GM21619 (cell line): ENCODE data around the gene SWT1.

Experiments used
- ATAC-seq: cut with Tn5 transposase; IDR thresholded peaks from one replicate; pipeline ENCODE4 v1.9.1; 2021; ENCODE audit not compliant: unreplicated experiment

SWT1 gene, protein sequence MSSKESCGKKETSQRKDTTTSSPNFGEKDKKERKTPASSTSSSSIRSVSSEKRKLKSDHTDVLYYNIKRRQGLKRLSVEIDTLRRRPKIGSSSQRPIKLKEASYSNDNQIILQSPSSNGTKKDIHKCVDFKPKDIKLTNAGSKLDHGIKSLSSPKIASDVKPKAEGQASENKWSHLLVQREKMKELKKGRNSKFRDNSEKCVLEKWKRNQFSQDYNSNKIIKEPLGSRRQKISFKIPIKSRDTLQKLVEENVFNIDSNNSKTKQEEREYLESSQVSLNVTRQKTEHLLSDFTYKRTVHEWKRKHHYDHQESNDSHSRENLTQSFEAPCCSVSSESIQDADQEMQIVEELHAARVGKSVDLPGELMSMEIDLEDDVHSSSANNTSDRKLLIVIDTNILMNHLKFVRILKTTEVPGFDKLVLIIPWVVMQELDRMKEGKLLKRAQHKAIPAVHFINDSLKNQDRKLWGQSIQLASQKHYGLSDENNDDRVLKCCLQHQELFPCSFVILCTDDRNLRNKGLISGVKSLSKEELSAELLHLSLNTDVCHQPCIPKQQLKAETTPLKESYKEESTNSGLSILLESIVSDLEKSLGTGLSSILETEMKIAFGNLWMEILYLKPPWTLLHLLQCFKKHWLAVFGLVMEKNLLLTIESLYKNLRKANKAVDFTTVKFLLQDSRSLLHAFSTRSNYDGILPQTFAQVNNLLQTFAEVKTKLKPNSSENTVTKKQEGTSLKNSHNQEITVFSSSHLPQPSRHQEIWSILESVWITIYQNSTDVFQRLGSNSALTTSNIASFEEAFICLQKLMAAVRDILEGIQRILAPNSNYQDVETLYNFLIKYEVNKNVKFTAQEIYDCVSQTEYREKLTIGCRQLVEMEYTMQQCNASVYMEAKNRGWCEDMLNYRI

DNA sequence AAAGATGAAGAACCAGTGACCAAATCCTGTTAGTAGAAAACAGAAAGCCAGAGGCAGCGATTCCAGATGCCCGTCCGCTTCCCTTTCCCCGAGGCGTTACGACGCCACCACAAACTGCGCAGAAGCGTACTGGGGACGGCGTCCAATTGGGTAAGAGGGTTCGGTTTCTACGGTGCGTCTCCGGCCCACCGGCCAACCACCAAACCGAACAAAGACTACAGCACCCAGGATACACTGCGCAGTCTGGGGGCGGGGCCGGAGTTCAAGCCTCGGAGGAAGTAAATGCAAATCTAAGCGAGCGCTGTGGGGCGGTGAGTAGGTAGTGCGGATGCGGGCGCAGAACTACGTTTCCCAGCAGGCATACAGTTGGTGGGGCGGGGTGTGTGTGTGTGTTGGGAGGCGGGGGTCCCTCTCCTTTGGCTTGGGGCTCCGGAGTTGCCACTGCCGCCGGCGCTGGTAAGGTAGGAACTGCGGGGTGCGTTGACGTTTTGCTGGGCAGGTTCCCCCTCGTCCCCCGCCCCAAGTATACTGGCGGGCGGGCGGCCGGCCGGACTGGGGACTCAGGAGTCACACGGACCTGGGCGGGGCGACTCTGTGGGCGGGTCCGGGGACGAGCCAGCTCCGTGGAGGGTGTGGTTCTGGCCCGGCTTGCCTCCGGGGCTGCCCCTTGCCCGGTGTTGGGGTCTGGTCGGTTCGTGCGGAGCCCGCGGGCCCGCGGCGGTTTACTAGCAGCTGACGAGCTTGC is at the start of gene SWT1, which contains the start of gene TRMT1L:
Gene SWT1 (plus strand): TSS at position 314 of the 745 bp plus-strand sequence. CDS start 3,675 bp downstream, outside the sequence.
Gene TRMT1L (minus strand): TSS at position 100 of the 745 bp plus-strand sequence. CDS start 241 bp downstream, outside the sequence.
- peak; percentile 90 for ATAC-seq

DNA sequence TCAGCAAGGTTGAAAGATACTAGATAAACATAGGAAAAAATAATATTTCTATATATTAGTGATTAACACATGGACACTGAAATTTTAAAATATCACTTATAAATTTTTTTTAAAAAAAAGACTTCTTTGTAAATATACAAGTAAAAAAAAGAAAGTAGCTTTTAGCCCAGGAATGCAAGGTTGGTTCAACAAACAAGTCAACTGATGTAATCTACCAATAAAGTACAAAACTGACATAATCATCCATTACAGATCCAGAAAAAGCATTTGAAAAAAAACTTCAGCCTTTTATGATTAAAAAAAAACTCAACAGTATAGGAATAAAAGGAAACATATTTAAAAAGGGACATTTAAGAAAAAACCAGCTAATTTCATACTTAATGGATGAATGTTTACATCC is 48.6 kb upstream of the SWT1 start:
- ATAC-seq: no peak

DNA sequence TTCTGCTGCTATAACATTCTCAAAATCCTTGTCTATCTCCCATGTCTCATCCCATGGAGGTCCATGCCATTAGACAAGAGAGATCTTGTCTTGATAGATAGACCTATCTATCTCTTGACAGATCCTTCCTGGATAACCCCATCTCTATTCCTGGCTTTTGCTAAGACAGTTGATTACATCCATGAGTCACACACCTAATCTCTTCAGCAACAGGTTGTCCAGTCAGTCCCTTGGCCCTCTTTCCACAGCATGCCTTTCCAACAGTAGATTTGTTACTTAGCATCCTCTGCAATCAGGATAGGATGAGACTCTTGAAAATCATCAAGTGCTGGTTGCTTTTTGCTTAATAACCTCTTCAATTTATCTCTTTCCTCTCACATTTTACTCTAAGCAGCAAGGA is 46.8 kb upstream of the SWT1 start:
- ATAC-seq: no peak

GRCh38 chr1:185111873-185112272 is 45.1 kb upstream of the SWT1 start:
- ATAC-seq: no peak

- no peak for ATAC-seq
Observed at GRCh38 chr1:185112356-185112755, 44.6 kb upstream of the SWT1 start.

- ATAC-seq: no peak
Observed at GRCh38 chr1:185129708-185130107, 27.3 kb upstream of the SWT1 start.

- ATAC-seq: no peak
Observed at GRCh38 chr1:185132534-185132933, 24.4 kb upstream of the SWT1 start.

GRCh38 chr1:185137896-185138545 is 18.9 kb upstream of the SWT1 start:
- no peak for ATAC-seq

GRCh38 chr1:185139246-185139645 is 17.7 kb upstream of the SWT1 start:
- ATAC-seq: no peak

DNA sequence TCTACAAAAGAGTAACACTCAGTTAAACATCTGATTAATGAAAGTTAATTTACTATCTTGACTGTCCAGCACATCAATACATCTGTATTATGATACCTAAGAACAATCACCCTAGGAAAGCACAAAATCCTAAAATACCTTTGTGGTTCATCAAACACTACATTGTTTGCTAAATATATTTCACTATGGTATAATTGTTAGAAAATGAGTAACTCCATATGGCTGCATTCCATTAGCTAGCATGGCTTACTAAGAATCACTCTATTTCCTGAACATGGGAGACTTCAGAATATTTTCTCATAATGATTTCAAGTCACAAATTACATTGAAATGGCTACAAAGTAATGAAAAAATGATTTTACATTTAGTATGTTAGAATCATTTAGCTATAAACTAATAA is 12.7 kb upstream of the SWT1 start:
- ATAC-seq: no peak

DNA sequence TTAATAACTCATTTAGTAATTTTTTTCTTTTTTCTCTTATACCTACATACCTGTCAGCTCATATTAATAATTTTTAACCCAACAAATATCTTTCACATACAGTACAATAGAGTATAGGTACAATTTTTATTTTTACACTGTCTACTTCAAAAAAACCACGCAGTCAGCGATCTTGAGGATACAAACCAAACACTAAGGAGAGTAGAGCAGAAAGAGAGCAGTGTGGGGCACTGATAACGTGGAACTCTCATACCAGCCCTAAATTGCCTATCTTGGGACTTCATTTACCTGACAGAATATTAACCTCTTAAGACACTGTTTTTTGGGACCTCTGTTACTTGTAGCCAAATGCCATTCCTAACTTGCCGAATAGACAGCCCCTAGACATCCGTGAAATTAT is 5.8 kb upstream of the SWT1 start:
- no peak for ATAC-seq

GRCh38 chr1:185152187-185152767 is 4.7 kb upstream of the SWT1 start:
- ATAC-seq: no peak

DNA sequence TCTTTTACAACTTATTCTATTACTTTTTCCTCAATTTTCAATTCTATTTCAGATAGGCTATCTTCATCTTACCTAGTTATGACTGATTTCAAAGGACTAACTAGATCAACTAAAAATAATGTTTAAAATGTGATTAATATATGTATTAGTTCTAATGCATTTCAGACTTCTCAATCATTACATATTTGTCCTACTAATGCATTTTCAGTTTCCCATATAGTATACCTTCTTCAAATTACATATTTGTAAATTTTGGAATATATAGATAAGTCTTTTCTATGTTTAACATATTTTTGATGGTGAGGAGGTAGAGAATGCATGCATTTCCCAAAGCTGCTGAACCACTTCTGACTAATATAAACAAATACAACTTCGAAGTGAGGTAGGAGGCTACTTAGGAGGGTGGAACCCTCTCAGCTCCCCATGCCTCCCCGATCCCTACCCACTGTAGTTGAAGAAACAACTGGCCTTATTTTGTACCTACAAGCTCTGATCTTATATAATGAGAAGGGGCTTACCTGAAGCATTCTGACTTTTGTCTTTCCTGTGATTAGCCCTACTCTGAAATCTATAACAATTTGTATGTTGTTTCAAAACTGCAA is 2.0 kb upstream of the SWT1 start:
- no peak for ATAC-seq

GRCh38 chr1:185155600-185156287 is 1.2 kb upstream of the SWT1 start:
- ATAC-seq: no peak

GRCh38 chr1:185156288-185156853 is 596 bp upstream of the SWT1 start:
- ATAC-seq: peak; percentile 25

- ATAC-seq: no peak
Observed at GRCh38 chr1:185157599-185158412, 839 bp downstream of the SWT1 start.

DNA sequence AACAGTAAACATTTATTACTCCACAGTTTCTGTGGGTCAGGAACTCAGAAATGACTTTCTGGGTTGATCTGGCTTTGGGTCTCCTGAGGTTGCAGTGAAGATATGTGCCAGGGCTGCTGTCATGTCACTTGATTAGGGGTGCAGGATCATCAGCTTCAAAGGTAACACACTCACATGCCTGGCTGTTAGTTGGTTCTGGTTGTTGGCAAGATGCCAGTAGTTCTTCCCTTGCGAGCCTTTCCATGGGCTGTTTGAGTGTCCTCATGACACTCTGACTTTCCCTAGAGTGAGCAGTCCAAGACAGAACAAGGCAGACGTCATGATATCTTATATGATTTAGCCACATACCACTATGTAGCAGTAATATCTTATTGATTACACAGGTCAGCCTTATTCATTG is 1.8 kb downstream of the SWT1 start:
- ATAC-seq: no peak

GRCh38 chr1:185159966-185160365 is 3.0 kb downstream of the SWT1 start:
- no peak for ATAC-seq
